ENCODE measurements around the gene KCNAB1. TPM values are rescaled to one million over a fixed set of nuclear protein-coding genes. Genes with fewer than 3 reads are reported as not detected.

The KCNAB1 gene
- total and polyA plus RNA-seq, 2 experiments from 2014 or later, result 0.80 to 1.4 TPM

- H3K27ac ChIP-seq, result no peak overlapping the region
Observed at GRCh38 chr3:156376199-156376598, 255.8 kb downstream of the KCNAB1 start.

GRCh38 chr3:156377266-156377665, 256.9 kb downstream of the KCNAB1 start:
- TF ChIP-seq EZH2phosphoT487 (IDR thresholded peaks at IDR 0.05; ENCODE audit: low read depth, severe bottlenecking, unreplicated experiment), result no peak
- TF ChIP-seq CTCF (IDR thresholded peaks at IDR 0.05; ENCODE audit: poor library complexity), result no peak
- TF ChIP-seq EZH2 (IDR thresholded peaks at IDR 0.05; ENCODE audit: borderline replicate concordance), result no peak
- Histone ChIP-seq H3K9me2 (replicated peaks; ENCODE audit: insufficient read depth) (no peaks in the 10 kb centered on the region), H3K27me3 (no peaks in the 10 kb centered on the region), H4K20me1 (ENCODE audit: insufficient read depth, poor library complexity, severe bottlenecking) (no peaks in the 10 kb centered on the region), H3K4me3 (no peak overlapping the region), H2AFZ (no peak overlapping the region), H3K79me2 (no peaks in the 10 kb centered on the region), H3K4me2 (no peak overlapping the region), H3K9me3 (ENCODE audit: low read depth) (no peaks in the 10 kb centered on the region), H3K36me3 (replicated peaks; ENCODE audit: insufficient read depth, low read depth) (no peaks in the 10 kb centered on the region), H3K27ac (peak overlapping the region; percentile 46), H3K4me1 (ENCODE audit: insufficient read depth) (no peaks in the 10 kb centered on the region)
- WGBS (ENCODE audit: low lambda C conversion rate, missing lambda C conversion rate), result 80% methylated on average over 7 of the region's 7 CpGs
- DNase-seq (ENCODE audit: low spot score), result no peak

More at GRCh38 chr3:156376199-156376598, 255.8 kb downstream of the KCNAB1 start:
- Histone ChIP-seq H3K36me3 (replicated peaks; ENCODE audit: insufficient read depth, low read depth) (no peaks in the 10 kb centered on the region), H3K9me3 (ENCODE audit: low read depth) (no peaks in the 10 kb centered on the region), H3K9me2 (replicated peaks; ENCODE audit: insufficient read depth) (no peaks in the 10 kb centered on the region), H3K27me3 (no peaks in the 10 kb centered on the region), H4K20me1 (ENCODE audit: insufficient read depth, poor library complexity, severe bottlenecking) (no peaks in the 10 kb centered on the region), H3K79me2 (no peaks in the 10 kb centered on the region), H2AFZ (no peak overlapping the region), H3K4me3 (no peak overlapping the region), H3K4me2 (no peak overlapping the region), H3K4me1 (ENCODE audit: insufficient read depth) (peaks cover 6% of the 10 kb centered on the region)
- no peak for DNase-seq (ENCODE audit: low spot score)
- TF ChIP-seq CTCF (IDR thresholded peaks at IDR 0.05; ENCODE audit: poor library complexity), result no peak
- no peak for TF ChIP-seq EZH2 (IDR thresholded peaks at IDR 0.05; ENCODE audit: borderline replicate concordance)
- no peak for TF ChIP-seq EZH2phosphoT487 (IDR thresholded peaks at IDR 0.05; ENCODE audit: low read depth, severe bottlenecking, unreplicated experiment)

GRCh38 chr3:156377718-156378117, 257.3 kb downstream of the KCNAB1 start:
- TF ChIP-seq CTCF (IDR thresholded peaks at IDR 0.05; ENCODE audit: poor library complexity), result no peak
- no peak for TF ChIP-seq EZH2phosphoT487 (IDR thresholded peaks at IDR 0.05; ENCODE audit: low read depth, severe bottlenecking, unreplicated experiment)
- no peak for TF ChIP-seq EZH2 (IDR thresholded peaks at IDR 0.05; ENCODE audit: borderline replicate concordance)
- Histone ChIP-seq H3K4me2 (no peak overlapping the region), H3K9me2 (replicated peaks; ENCODE audit: insufficient read depth) (no peaks in the 10 kb centered on the region), H3K9me3 (ENCODE audit: low read depth) (no peaks in the 10 kb centered on the region), H4K20me1 (ENCODE audit: insufficient read depth, poor library complexity, severe bottlenecking) (no peaks in the 10 kb centered on the region), H3K79me2 (no peaks in the 10 kb centered on the region), H3K27ac (peak overlapping the region; percentile 46), H3K27me3 (no peaks in the 10 kb centered on the region), H2AFZ (no peak overlapping the region), H3K36me3 (replicated peaks; ENCODE audit: insufficient read depth, low read depth) (no peaks in the 10 kb centered on the region), H3K4me1 (ENCODE audit: insufficient read depth) (no peaks in the 10 kb centered on the region), H3K4me3 (no peak overlapping the region)
- 86% methylated on average over 7 of the region's 7 CpGs for WGBS (ENCODE audit: low lambda C conversion rate, missing lambda C conversion rate)
- no peak for DNase-seq (ENCODE audit: low spot score)

GRCh38 chr3:156378871-156379270, 258.5 kb downstream of the KCNAB1 start:
- Histone ChIP-seq H3K4me1 (ENCODE audit: insufficient read depth) (no peaks in the 10 kb centered on the region), H3K4me2 (no peak overlapping the region), H3K4me3 (no peak overlapping the region), H3K9me3 (ENCODE audit: low read depth) (no peaks in the 10 kb centered on the region), H3K79me2 (no peaks in the 10 kb centered on the region), H3K27me3 (no peaks in the 10 kb centered on the region), H3K27ac (no peak overlapping the region), H4K20me1 (ENCODE audit: insufficient read depth, poor library complexity, severe bottlenecking) (no peaks in the 10 kb centered on the region), H3K9me2 (replicated peaks; ENCODE audit: insufficient read depth) (no peaks in the 10 kb centered on the region), H3K36me3 (replicated peaks; ENCODE audit: insufficient read depth, low read depth) (no peaks in the 10 kb centered on the region), H2AFZ (no peak overlapping the region)
- DNase-seq (ENCODE audit: low spot score), result no peak
- 82% methylated on average over 3 of the region's 3 CpGs for WGBS (ENCODE audit: low lambda C conversion rate, missing lambda C conversion rate)
- no peak for TF ChIP-seq EZH2 (IDR thresholded peaks at IDR 0.05; ENCODE audit: borderline replicate concordance)
- TF ChIP-seq CTCF (IDR thresholded peaks at IDR 0.05; ENCODE audit: poor library complexity), result no peak
- no peak for TF ChIP-seq EZH2phosphoT487 (IDR thresholded peaks at IDR 0.05; ENCODE audit: low read depth, severe bottlenecking, unreplicated experiment)

Data from hepatocyte (in vitro differentiated cells).